GM18907 (cell line): ENCODE results near the gene BMP7.

Experiments used
- ATAC-seq: cut with Tn5 transposase; IDR thresholded peaks from one replicate; pipeline ENCODE4 v1.9.1; 2021; ENCODE audit warnings: mild to moderate bottlenecking, moderate library complexity; ENCODE audit not compliant: unreplicated experiment

Gene BMP7

DNA sequence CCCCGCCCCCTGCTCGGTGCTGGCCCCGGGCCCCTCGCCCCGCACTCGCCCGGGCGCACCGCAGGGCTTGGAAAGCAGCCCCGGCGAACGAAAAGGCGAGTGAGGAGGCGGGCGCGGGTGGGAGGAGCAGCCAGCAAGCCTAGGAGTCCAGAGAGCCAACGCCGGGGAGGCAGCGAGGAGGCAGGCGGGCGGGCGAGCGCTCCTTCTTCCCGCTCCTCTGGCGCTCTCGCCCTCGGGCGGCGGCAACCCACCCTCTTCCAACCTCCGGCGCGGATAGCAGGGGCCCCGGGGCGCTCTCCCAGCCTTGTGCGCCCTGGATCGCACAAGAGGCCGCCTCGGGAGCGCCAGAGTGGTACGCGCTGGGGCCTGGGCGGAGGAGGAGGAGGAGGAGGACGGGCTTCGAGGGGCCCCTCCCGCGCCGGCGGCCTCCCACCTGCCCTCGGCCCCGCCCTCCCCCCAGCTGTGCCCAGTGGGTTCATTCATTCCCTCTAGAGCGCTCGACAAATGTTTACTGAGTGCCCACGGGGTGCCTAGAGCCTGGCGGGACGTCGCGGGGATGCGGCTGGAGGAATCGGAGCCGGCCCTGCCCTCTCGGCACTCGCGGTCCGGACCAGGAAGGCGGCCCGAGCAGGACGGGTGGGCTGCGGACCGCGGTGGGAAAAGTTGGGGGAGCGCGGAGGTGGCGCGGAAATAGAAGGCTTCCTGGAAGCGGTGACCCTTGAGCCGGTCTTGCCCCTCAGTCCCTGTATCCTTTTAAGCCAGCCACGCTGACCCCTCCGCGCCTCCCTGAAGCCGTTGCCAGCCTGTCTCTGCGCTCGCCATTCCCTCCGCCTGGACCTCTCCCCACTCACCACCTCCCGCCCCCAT, at the start of gene BMP7:
Gene BMP7, minus strand, starts transcription at position 351 of the 867 bp plus-strand sequence. CDS start 519 bp downstream, outside the sequence.
- ATAC-seq, result no peak

DNA sequence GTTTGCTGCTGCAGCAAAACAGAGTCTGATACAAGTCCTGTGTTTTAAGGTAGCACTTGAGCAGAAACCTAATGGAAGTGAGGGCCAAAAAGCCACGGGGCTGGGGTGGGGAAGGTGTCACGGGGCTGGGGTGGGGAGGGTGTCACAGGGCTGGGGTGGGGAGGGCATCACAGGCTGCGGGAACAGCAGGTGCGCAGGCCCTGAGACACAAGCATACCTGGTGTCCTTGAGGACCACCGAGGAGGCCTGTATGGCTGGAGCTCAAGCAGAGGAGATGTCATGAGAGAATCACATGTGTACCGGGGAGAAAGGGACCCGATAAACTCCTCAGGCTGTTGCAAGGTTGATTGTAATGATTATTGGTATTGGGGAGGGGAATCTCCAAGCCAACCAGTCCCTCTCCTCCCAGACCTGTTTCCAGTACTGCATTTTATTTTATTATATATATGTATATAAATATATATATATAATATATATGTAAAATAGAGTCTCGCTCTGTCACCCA, 49.6 kb upstream of the BMP7 start:
- ATAC-seq, result no peak

DNA sequence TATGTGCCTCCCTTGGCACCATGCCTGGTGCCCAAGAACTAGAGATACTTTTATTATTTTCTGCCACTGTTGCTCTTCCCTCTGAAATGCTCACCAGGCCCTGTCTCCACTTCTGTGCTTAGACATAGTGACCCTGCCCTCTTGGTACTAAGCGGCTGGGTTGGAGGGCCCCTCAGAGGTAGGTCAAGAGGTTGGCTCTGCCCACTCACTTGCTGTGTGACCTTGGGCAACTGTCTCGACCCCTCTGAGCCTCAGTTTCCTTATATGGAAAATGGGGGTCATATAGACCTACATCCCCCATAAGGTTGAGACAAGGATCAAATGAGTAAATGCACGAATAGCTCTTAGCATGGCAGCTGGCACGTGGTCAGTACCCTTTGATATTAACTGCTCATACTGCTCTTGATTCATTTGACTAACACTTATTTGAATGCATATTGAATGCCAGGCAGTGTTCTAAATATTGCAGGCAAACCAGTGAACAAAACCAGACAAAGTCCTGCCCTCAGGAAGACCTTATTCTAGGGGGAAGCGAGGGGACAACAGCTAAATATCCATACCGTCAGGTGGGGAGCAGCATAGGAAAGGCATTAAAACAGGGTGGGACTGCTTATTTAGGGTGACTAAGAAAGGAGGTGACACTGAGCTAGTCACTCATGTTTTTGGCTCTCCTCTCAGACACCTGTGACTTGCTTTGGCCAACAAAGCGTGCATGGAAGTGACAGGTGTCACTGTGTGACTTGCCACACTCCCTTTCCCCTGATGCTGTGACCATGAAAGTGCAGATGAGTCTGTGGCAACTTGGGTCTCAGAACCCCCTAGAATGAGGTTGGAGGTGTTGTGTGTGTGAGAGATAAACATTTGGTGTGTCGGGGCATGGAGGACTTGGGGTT, 48.9 kb upstream of the BMP7 start:
- no peak for ATAC-seq

DNA sequence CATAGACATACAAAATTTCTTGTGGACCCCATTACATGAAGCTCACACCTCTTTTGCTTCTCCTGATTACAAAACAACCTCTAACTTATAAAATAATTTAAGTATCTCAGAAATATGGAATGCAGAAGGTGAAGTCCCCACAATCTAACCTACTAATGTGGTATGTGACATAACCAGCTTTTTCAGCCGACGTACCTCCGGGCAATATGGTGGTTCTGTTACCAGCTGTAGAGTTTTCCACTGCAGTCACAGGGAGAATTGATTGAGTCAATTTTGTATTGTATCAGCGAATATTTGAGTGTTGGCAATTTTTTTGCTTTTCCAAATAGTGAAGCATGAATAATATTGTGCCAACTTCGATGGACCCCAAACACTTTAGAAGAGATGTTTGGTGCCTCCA, 47.5 kb upstream of the BMP7 start:
- no peak for ATAC-seq

DNA sequence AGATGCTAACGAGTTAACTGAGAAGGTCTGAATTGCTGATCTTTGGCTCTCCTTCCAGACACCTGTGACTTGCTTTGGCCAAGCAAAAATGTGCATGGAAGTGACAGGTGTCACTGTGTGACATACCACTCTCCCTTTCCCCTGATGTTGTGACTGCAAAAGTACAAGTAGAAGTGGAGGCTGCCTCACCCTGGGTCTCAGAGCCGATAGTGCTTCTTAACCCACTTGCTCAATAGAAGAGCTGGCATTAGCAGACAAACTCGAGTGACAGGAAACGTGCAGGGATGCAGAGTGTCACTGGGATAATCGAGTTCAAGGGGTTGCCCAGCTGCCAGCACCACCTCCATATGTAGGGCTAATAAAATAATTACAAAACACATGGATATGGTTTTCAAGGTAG, 46.8 kb upstream of the BMP7 start:
- no peak for ATAC-seq

DNA sequence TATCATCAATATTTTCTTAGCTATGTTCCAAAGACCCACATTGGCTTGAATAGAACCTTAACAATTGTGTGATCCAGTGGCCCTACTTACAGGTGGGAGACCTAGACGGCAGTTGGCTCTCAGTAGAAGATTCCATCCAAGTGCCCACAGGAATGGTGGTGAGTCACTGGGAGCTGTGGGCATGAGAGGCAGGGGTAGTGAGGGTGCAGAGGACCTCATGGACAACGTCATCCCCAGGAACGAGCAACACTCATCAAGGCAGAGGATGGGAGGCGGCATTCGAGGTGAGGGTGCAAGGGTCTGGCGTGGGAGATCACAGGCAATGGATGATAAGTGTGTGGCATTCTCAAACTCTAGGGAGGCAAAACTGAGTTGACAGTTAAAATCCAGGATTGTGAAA, 45.7 kb upstream of the BMP7 start:
- no peak for ATAC-seq

DNA sequence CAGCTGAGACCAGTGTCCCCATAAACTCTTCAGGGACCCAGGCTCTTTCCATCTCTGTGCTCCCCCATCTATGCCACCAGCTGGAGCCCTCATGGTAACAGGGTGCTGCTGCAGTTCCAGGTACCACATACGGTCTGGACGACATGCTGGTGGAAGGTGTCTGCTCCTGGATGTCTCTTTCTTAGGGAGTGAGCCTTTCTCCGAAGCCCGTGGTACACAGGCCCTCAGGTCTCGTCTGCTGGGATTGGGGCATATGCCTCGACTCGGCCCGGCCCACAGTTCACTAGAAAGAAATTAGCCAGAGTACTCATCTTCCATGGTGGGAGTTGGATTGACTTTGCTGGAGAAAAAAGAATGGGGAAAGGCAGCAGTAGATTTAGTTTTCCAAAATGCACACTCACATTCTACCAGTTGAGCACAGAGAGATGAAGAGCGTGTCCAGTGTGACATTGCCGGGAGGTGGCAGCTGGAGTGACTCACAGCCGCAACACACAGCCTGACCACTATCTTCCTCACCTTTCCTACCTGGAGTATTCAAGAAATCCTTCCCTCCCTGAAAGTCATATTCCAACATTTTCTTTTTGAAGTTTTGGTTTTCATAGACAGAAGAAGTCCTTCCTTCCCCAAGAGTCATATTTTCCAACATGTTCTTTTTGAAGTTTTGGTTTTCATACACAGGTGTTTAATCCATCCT, 44.5 kb upstream of the BMP7 start:
- ATAC-seq, result no peak

DNA sequence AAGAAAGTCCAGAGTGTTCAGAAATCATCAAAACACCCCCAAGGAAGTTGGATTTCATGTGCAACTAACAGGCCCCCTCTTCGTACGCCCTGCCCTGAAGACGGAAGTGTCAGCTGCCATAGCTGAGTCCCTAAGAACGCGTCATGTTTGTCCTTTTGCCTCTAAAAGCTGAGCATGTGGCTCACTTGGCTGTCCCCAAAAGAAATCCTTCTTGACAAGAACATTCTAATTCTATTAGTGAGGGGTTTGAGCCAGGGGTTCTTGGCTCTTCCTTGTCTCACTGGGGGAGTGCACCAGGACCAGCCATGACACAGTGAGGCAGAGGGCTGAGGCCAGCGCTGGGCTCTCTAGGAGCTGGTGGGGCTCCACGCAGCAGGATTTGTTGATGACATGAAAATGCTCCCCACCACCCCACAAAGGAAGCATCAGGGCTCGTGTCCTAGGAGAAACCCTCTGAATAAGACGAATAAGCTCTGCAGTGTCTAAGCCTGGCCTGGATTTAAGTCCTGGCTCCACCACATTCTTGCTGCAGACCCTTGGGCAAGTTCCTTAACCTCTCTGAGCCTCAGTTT, 43.2 kb upstream of the BMP7 start:
- ATAC-seq, result no peak

DNA sequence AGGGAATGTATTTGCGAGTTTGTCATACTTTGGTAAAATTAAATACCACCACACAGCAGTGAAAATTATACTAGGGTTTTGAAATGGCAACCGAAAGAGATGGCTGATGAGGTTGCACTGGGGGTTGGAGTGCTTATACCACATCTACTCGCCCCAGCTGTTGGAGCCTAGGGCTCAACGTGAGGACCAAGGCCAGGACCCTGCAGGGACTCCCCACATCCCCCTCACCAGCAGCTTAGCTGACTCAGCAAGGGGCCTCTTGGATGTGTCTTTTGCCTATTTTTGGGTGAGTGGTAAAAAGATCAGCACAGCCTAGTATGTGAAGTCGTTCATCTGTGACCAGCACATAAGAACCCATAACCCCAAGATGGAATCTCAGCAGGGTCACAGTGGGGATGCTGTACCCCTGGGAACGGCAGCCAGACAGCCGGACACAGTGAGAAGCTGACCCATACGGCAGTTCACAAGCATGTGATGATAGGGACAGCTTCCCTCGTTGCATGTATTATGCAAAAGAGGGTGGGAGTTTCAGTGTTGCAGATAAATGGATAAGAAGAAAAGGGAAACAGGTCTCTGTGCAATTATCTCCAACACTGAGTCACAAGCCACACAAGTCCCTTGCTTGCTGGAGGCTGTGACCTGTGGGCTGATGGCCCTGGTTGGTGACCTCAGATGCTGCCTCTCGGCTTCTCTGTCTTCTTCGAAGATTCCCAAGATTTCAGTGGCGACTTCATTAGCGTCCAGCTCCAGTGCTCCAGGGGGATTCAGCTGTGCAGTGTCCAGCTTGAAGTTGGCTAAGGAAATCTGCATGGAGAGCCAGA, 42.2 kb upstream of the BMP7 start:
- ATAC-seq, result no peak

DNA sequence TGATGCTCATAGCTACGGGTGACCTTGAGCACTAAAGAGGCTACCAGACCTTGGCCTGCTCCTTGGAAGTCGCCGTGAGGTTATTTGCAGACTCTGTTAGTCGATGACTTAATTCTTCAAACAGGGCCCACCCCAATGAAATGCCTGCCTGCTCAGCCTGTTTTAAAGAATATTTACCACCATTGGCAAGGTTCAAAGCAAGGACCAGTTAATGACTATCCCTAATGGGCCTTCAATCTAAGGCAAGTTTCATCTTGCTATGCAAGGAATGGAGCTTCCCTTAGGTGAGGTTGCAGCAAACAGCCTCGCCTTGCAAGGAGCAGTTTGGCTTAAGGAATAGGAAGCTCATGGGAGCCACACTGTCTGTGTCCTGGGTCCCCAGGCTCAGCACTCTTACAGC, 40.3 kb upstream of the BMP7 start:
- ATAC-seq, result no peak

DNA sequence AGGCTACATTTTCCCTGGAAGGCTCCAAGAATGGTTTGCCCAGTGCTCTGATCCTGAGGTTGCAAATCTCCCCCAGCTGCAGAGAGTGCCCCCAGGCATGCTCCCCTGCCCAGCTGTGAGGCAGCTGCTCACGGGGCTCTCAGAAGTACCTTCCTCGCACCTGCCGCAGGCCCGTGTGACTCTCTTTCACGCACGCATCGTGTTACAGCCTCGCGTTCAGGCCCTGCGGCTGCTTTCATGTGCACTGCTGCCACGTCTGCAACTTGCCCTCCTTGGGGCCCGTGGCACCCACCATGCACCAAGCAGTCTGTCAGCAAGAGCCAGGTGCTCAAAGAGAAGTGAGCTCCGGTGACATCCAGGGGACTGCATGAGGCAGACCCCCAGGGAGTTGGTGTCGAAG, 34.6 kb upstream of the BMP7 start:
- ATAC-seq, result no peak

DNA sequence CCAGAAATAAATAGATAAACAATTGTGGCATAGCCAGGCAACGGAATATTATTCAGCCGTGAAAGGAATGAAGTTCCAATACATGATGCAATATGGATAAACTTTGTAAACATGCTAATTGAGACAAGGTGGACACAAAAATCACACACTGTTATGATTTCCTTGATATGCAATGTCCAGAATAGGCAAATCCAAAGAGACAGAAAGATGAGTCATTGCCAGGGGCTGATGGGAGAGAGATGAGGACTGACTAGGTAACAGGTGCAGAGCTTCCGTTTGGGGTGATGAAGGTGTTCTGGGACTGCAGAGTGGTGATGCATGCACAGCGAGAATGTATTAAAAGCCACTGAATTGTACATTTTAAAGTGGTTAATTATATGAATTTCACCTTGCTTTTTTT, 32.0 kb upstream of the BMP7 start:
- no peak for ATAC-seq

DNA sequence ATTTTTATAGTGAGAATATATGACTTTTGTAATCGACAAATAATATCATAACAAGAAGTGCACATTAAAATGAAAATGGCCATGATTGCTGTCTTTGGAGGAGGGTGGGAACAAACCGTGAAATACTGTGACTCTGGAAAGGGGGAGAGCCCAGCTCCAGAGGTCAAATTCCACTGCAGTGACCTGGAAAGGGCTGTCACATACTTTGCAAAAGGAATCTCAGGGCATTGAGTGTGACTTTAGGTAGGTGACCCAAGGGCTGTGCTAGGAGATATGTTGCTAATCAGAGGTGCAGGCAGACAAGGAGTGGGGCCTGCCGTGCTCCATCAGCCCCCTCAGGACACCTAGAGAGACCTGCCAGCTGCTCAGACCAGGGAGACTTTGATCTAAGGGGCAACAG, 28.1 kb upstream of the BMP7 start:
- ATAC-seq, result no peak

DNA sequence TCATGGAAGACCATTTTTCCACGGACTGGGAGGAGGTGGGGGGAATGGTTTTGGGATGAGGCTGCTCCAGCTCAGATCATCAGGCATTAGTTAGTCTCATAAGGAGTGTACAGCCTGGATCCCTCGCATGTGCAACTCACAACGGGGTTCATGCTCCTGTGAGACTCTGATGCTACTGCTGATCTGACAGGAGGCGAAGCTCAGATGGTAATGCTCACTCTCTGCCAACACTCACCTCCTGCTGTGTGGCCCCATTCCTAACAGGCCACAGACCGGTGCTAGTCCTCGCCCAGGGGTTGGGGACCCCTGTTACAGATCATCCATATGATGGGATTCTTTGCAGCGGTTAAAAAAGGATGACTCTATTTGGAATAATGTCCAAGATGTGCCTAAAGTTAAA, 27.6 kb upstream of the BMP7 start:
- no peak for ATAC-seq

DNA sequence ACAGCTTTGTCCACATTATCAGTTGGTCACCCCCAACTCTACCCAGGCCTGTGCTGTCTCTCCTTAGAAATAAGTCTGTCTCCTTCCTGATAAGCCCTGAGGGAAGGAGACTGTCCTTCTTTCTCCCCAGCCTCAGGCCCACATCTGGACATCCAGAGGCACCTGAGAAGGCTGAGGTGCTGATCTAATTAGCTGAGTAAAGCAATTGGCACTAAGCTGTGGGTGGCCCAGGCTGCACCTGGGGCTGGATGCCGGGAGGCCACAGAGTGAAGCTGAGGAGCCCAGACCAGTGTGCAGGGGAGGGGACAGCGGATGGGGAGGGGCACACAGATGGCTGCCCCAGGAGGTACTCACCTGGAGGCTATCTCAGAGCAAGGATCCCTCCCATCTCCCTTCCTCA, 26.2 kb upstream of the BMP7 start:
- no peak for ATAC-seq

DNA sequence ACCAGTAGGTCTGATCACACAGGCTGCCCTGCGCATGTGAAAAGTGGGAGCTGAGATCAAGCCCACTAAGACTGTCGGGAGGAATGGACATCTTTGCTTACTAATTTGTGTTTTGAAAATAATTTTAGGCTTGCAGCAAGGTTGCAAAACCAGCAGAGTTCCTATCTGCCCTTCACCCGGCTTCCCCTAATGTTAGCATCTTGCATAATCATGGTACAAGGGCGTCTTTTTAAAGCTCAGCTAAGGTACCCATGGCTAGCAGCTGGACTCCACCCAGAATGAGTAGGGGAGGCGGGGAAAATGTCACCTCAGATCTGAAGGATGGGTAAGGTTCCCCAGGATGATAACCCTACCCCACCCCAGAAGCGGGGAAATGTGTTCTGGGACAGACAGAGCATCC, 25.3 kb upstream of the BMP7 start:
- ATAC-seq, result no peak

DNA sequence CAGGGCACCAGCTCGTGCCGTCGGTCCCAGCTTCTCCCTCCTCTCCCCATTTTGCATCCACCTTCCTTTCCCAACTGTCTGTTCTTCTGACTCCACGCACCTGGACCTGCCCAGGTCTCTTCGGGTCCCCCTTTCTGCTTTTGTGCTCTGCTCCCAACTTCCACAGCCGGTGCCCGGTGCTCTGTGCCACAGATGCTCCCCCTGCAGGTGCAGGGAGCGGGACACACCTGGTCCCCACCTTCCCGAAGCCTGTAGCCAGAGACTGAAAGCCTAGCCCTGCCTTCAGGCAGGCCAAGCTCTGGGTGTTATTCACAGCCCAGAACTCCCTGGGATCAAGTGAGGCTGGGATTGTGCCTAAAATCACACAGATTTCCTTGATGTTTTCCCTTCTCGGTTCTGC, 24.6 kb upstream of the BMP7 start:
- ATAC-seq, result no peak

DNA sequence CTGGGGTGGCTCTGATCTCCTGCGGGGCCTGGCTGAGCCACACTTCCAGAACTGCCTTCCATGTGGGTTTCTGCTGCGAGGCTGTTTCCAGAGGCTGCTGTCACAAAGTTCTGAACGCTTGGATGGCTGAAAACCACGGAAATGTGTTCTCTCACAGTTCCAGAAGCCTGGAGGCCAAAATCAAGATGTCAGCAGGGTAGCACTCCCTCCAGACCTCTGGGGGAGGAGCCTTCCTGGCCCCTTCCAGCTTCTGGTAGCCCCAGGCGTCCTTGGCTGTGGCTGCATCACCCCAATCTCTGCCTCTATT, 23.7 kb upstream of the BMP7 start:
- ATAC-seq, result no peak

DNA sequence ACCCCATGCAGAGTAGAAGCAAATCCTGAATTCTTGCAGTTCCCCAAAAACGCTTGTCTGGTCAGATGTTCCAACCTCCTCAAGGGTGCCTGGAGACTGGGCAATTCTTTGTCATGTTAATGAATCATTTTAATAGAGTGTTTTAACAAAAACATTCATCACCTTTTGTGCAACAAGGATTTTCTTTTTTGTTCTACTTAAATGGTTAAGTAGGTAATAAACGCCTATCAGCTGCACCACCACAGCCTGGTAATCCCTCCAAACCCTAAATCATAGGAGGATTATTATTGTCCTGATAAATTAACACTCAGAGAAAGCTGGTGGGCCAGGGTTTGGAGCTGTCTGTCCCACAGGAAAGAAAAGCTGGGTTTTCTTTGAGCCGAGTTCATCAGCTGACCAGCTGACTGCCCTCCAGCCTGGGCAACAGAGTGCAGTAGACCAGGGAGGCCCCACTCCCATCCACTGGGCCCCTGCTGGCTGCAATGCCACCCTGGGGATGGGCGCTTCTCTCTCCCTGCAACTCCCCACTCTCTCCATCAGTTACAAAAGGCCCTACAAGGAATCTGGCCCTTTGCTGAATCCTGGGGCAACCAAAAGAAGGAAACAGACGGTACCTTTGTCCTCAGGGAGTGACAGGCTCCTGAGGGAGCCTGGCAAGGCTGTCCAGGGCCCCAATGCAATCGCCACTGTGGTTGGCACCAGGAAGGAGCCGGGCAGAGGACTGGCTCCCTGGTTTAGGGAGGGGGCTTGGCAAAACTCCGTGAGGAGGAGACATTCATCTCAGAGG, 23.1 kb upstream of the BMP7 start:
- no peak for ATAC-seq
